Endothelial cell (in vitro differentiated cells): ENCODE results near the gene SLC26A1. TPM values are rescaled to one million over a fixed set of nuclear protein-coding genes. Genes with fewer than 3 reads are reported as not detected.

Experiments used
- DNase-seq: peaks from one replicate; pipeline ENCODE4 v3.0.0; 2021; ENCODE audit warnings: low spot score
- H3K27ac Mint-ChIP-seq: one replicate; pipeline ENCODE4 v1.8.0; 2021; ENCODE audit warnings: mixed read lengths, inconsistent platforms; ENCODE audit not compliant: unreplicated experiment
- H3K27me3 Mint-ChIP-seq: one replicate; pipeline ENCODE4 v1.8.0; 2021; ENCODE audit warnings: mild to moderate bottlenecking, moderate library complexity, mixed read lengths, inconsistent platforms; ENCODE audit not compliant: unreplicated experiment
- H3K36me3 Mint-ChIP-seq: one replicate; pipeline ENCODE4 v1.8.0; 2021; ENCODE audit warnings: mild to moderate bottlenecking, low read depth, mixed read lengths, inconsistent platforms; ENCODE audit not compliant: unreplicated experiment
- H3K4me1 Mint-ChIP-seq: one replicate; pipeline ENCODE4 v1.8.0; 2021; ENCODE audit warnings: mild to moderate bottlenecking, mixed read lengths, inconsistent platforms; ENCODE audit not compliant: unreplicated experiment
- H3K4me3 Mint-ChIP-seq: one replicate; pipeline ENCODE4 v1.8.0; 2021; ENCODE audit warnings: mild to moderate bottlenecking, mixed read lengths, inconsistent platforms; ENCODE audit not compliant: unreplicated experiment
- H3K9me3 Mint-ChIP-seq: one replicate; pipeline ENCODE4 v1.8.0; 2021; ENCODE audit warnings: mixed read lengths, inconsistent platforms; ENCODE audit not compliant: unreplicated experiment
- total RNA-seq: library from RNA; stranded (reverse); fragmentation: NEBNext Ultra II Directional; extraction: Animal tissue kit (Norgen Biotek cat#: 25700); gene quantifications from one replicate; pipeline ENCODE4 v1.2.1, GENCODE V29; 2021; ENCODE audit not compliant: unreplicated experiment
- TF ChIP-seq, protein P1 (sequence below): fragments of 200-600 bp; sonication (generic); IDR thresholded peaks from one replicate; pipeline ENCODE4 v1.5.0; 2021; ENCODE audit warnings: antibody characterized with exemption; ENCODE audit not compliant: unreplicated experiment

The SLC26A1 gene
- total RNA-seq, 1 donor from 2014 or later = not detected

DNA sequence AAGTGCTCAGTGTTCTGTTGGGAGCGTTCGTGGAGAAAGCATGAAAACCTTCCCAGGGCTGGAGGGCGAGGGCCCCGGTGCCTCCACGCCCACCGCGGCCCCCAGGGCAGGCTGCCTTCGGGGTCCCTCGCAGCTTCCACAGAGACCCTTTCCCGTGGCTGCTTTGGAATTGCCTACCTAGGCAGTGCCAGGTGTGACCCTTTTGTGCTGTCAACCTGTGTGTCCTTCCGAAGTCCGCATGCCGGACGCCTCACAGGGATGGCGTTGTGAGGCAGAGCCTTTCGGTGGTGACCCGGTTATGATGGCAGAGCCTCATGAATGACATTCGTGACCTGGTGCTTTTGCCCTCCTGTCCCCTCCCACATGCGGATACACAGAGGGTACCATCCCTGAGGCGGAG lies 43.5 kb downstream of the SLC26A1 start:
- H3K27ac Mint-ChIP-seq = no peak overlapping the region
- no peak for DNase-seq
- no peaks in the 10 kb centered on the region for H3K9me3 Mint-ChIP-seq
- H3K36me3 Mint-ChIP-seq = peaks cover 20% of the 10 kb centered on the region
- TF ChIP-seq, protein P1, sequence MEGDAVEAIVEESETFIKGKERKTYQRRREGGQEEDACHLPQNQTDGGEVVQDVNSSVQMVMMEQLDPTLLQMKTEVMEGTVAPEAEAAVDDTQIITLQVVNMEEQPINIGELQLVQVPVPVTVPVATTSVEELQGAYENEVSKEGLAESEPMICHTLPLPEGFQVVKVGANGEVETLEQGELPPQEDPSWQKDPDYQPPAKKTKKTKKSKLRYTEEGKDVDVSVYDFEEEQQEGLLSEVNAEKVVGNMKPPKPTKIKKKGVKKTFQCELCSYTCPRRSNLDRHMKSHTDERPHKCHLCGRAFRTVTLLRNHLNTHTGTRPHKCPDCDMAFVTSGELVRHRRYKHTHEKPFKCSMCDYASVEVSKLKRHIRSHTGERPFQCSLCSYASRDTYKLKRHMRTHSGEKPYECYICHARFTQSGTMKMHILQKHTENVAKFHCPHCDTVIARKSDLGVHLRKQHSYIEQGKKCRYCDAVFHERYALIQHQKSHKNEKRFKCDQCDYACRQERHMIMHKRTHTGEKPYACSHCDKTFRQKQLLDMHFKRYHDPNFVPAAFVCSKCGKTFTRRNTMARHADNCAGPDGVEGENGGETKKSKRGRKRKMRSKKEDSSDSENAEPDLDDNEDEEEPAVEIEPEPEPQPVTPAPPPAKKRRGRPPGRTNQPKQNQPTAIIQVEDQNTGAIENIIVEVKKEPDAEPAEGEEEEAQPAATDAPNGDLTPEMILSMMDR = no peak
- H3K4me3 Mint-ChIP-seq = no peak overlapping the region
- peaks cover 14% of the 10 kb centered on the region for H3K27me3 Mint-ChIP-seq
- peaks cover 5% of the 10 kb centered on the region for H3K4me1 Mint-ChIP-seq

- Mint-ChIP-seq H3K9me3 (no peaks in the 10 kb centered on the region), H3K4me3 (no peak overlapping the region), H3K4me1 (peaks cover 5% of the 10 kb centered on the region), H3K27ac (no peak overlapping the region), H3K27me3 (peaks cover 13% of the 10 kb centered on the region), H3K36me3 (peaks cover 13% of the 10 kb centered on the region)
- DNase-seq = no peak
- TF ChIP-seq, protein P1 = no peak
Observed at GRCh38 chr4:948936-949300, 44.3 kb downstream of the SLC26A1 start.

DNA sequence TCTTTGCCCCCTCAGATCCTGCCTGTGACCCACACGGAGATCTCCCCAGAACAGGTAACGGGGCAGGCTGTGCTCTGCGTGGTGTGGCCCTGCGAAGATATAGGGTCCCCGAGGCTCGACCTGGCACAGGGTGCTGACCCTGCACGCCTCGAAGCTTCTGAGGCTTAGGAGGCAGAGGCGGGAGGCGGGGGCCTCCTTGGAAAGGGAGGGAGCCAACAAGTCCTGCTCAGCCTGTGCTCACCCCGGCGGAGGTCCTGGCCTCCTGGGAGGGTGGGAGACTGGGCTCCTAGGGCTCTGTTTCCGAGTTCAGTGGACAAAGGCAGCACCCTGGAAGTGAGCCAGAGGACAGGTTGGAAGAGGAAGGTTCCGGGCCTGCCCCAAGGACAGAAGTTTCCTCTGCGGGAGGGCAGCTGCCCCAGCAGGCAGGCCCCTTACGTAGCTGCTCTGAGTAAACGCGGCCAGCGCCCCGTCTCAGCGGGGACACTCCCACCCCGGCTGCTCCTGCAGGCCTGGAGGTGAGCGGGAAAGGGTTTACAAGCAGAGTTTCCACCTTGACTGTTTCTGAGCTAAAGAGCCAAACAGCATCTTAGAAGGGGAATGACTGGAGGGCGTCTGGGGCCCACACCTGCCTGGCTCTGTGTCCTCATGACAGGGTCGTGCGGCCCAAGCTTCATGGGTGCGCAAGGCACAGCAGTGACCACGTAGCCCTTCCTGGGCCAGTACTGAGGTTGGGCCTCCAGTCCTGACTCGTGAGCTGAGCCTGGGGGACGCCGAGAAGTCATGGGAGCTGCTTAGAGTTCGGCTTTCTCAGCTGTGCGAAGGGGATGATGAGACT lies 44.9 kb downstream of the SLC26A1 start:
- TF ChIP-seq, protein P1 = no peak
- Mint-ChIP-seq H3K4me1 (peaks cover 5% of the 10 kb centered on the region), H3K27me3 (peaks cover 16% of the 10 kb centered on the region), H3K4me3 (no peak overlapping the region), H3K9me3 (no peaks in the 10 kb centered on the region), H3K27ac (no peak overlapping the region), H3K36me3 (peaks cover 13% of the 10 kb centered on the region)
- DNase-seq = no peak

DNA sequence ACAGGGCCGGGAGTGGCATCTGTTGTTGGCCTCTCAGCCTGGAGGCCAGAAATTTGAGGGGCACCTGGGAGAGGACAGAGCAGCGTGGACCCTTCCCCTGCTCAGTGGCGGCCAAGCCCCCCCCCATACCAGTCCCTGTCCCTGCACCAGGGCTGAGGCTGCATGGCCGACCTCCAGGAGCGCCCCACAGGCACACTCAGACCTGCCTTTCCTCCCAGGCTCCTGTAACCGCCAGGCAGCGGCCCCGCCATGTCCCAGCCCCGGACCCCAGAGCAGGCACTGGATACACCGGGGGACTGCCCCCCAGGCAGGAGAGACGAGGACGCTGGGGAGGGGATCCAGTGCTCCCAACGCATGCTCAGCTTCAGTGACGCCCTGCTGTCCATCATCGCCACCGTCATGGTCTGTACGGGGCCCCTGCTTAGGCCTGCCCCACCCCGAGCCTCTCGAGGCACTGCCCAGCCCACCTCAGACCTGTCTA lies 45.7 kb downstream of the SLC26A1 start:
- TF ChIP-seq, protein P1 = no peak
- H3K9me3 Mint-ChIP-seq = no peaks in the 10 kb centered on the region
- peaks cover 5% of the 10 kb centered on the region for H3K4me1 Mint-ChIP-seq
- H3K27ac Mint-ChIP-seq = no peak overlapping the region
- peaks cover 16% of the 10 kb centered on the region for H3K27me3 Mint-ChIP-seq
- H3K36me3 Mint-ChIP-seq = peaks cover 12% of the 10 kb centered on the region
- no peak for DNase-seq
- H3K4me3 Mint-ChIP-seq = no peak overlapping the region
